ENCODE data around the gene MAP2K3. TPM values are rescaled to one million over a fixed set of nuclear protein-coding genes. Genes with fewer than 3 reads are reported as not detected.

The MAP2K3 gene
- total and polyA plus RNA-seq, 2 of the 8 experiments (the other 6 are each of a cell fraction or from before 2014, with no cell fraction given): 16.9 to 33.5 TPM

- TF ChIP-seq CHD2 (IDR thresholded peaks at IDR 0.05; ENCODE audit: low read length) (no peak), HDAC2 (IDR thresholded peaks at IDR 0.05; ENCODE audit: borderline replicate concordance in 1 of 2, low read depth in 2 of 2, low read length in 2 of 2) (no peak)
Measured at GRCh38 chr17:21353326-21354010, 69.0 kb downstream of the MAP2K3 start (continued).
